Psoas muscle (tissue), 8 donors: ENCODE measurements around the gene SCN1A. TPM values are rescaled to one million over a fixed set of nuclear protein-coding genes. Genes with fewer than 3 reads are reported as not detected.
"Not testable (repeated sequence)": the region's sequence is repeated elsewhere in the genome, so short reads cannot be mapped to it uniquely, and the experiment has no call there.

ENCODE experiments used
- ATAC-seq, 4 donors: fragments of 200-7000 bp; cut with Tn5 transposase; one replicate each; pipeline ENCODE4 v1.9.1; 2020; ENCODE audit warnings: moderate library complexity in 3 of 4, mild to moderate bottlenecking in 2 of 4
- DNase-seq, 2 donors: peaks; one replicate each; pipeline ENCODE4 v3.0.0-alpha.2; 2020
- H3K27ac ChIP-seq: fragments of 200-600 bp; one replicate; pipeline ENCODE4 v1.8.0; 2022
- H3K27me3 ChIP-seq, 3 donors: fragments of 200-600 bp in 1 of 3; one replicate each; pipeline versions ENCODE4 v1.6.1 to v1.8.0; 2013 to 2022; ENCODE audit warnings: low read length in 2 of 3, mild to moderate bottlenecking in 2 of 3, moderate library complexity in 1 of 3; ENCODE audit not compliant: insufficient read depth in 3 of 3
- H3K36me3 ChIP-seq, 2 donors: fragments of 200-600 bp in 1 of 2; one replicate each; pipeline versions ENCODE4 v1.6.1 to v1.8.0; 2013 to 2022; ENCODE audit warnings: low read depth in 1 of 2, mild to moderate bottlenecking in 1 of 2, moderate library complexity in 1 of 2; ENCODE audit not compliant: insufficient read depth in 1 of 2
- H3K4me1 ChIP-seq: fragments of 200-600 bp; one replicate; pipeline ENCODE4 v1.8.0; 2022
- H3K4me3 ChIP-seq: fragments of 200-600 bp; one replicate; pipeline ENCODE4 v1.8.0; 2022; ENCODE audit warnings: mild to moderate bottlenecking
- H3K9me3 ChIP-seq: fragments of 200-600 bp; one replicate; pipeline ENCODE4 v1.8.0; 2022
- WGBS, 3 donors: extraction: QIAGEN DNeasy Blood & Tissue Kit; methylation state at CpG; one replicate each; pipeline versions ENCODE4 v1.1.6 to v1.1.7; 2013; 5-methylcytosine and 5-hydroxymethylcytosine counted together
- intact Hi-C, 2 donors: fragments of 100-400 bp; cut with DNase I; formaldehyde crosslinking; loops; one replicate each; pipeline versions ENCODE4 v1.11.0 to v1.14.2; 2022
- polyA plus RNA-seq, 3 donors: library from polyadenylated mRNA; stranded (reverse); fragments of 200-250 nt; gene quantifications; one replicate each; pipeline ENCODE4 v1.2.3, GENCODE V29; 2013
- total RNA-seq, 4 donors: library from RNA; stranded (reverse); fragmentation: NEBNext Ultra II Directional in 2 of 4; extraction: Animal tissue kit (Norgen Biotek cat#: 25700) in 2 of 4; gene quantifications; one replicate each; pipeline versions ENCODE4 v1.2.1 to v1.2.4, GENCODE V29; 2021 to 2023
- TF ChIP-seq, protein P1 (sequence below): fragments of 200-600 bp; IDR thresholded peaks from one replicate; pipeline ENCODE4 v1.8.0; 2022; ENCODE audit warnings: antibody characterized with exemption
- donor health status: healthy with polysubstance abuse.
- donor health status: DM: no; HTN: no; CAD: no; lungs with moderate emphysema.
- donor health status: Bipolar disorder and iron deficiency.
- donor health status: healthy.
- donor health status: DM: yes; HTN: yes; CAD: no.
- donor health status: DM: no; HTN: no; CAD: no.
- donor health status: DM: no; HTN: no; CAD: no.
- donor health status: DM: yes; HTN: yes; CAD: no.

SCN1A gene
- total and polyA plus RNA-seq, 7 donors, result 0.01 TPM; not detected in 6

DNA sequence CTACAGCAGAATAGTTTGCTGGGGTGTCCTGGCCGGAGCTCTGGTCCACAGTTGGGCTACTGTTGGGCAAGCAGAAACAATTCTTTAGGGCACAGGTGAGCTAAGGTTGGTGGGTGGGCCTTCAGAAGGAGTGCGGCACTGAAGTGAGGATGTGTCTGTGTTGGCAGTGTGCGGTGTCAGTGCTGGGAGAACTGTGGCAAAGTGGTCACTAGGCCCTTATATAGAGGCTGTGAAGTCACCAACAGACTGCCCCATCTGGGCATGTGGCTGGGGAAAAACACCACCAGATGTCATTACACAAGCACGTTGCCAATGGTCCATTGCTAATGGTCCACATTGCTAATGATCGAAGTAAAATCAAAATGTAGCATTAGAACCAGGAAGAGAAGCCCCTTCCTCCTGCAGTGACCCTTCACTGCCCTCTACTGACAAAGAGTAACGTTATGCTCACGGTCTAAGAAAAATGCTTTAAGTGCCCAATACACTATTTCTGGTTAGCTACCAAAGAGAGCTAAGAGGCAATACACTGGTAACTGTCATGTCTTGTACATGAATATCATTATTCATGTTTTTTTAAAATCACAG, 21.3 kb downstream of the SCN1A start:
- Histone ChIP-seq H3K9me3 (no peaks in the 10 kb centered on the region), H3K4me3 (no peak overlapping the region), H3K27ac (no peak overlapping the region), H3K4me1 (no peaks in the 10 kb centered on the region), H3K27me3 (no peaks in the 10 kb centered on the region), H3K36me3 (no peaks in the 10 kb centered on the region)
- intact Hi-C loops, result no loop called here
- ATAC-seq (no peak), DNase-seq (peak in 1 of 2 donors; percentile 19)
- TF ChIP-seq, protein P1, sequence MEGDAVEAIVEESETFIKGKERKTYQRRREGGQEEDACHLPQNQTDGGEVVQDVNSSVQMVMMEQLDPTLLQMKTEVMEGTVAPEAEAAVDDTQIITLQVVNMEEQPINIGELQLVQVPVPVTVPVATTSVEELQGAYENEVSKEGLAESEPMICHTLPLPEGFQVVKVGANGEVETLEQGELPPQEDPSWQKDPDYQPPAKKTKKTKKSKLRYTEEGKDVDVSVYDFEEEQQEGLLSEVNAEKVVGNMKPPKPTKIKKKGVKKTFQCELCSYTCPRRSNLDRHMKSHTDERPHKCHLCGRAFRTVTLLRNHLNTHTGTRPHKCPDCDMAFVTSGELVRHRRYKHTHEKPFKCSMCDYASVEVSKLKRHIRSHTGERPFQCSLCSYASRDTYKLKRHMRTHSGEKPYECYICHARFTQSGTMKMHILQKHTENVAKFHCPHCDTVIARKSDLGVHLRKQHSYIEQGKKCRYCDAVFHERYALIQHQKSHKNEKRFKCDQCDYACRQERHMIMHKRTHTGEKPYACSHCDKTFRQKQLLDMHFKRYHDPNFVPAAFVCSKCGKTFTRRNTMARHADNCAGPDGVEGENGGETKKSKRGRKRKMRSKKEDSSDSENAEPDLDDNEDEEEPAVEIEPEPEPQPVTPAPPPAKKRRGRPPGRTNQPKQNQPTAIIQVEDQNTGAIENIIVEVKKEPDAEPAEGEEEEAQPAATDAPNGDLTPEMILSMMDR, result no peak
- WGBS, 3 donors, result 43 to 47% (median 45%) methylated on average over 7 of the region's 7 CpGs

DNA sequence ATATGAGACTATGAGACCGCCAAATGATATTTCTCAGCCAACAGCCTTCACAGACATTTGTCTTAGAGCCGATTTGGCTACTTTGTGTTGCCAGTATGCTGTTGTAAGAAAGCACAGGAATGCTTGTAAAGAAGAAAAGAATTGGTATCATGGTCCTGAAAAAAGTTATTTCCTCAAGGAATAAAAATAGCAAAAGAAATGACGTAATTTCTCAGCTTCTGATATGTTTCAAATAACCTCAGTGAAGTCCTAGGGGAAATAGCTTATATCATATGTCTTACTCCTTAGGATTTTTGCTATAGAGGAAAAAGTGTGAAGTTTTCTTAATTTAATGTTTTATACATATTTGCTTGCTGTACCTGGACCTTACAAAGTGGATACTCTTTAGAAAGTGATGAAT, 23.0 kb downstream of the SCN1A start:
- intact Hi-C loops, result no loop called here
- Histone ChIP-seq H3K27me3 (no peaks in the 10 kb centered on the region), H3K27ac (no peak overlapping the region), H3K36me3 (no peaks in the 10 kb centered on the region), H3K4me3 (no peak overlapping the region), H3K4me1 (no peaks in the 10 kb centered on the region), H3K9me3 (no peaks in the 10 kb centered on the region)
- WGBS, 3 donors, result 62 to 65% (median 64%) methylated on average over 3 of the region's 3 CpGs
- no peak for ATAC-seq
- DNase-seq, result no peak
- TF ChIP-seq, protein P1, result no peak

DNA sequence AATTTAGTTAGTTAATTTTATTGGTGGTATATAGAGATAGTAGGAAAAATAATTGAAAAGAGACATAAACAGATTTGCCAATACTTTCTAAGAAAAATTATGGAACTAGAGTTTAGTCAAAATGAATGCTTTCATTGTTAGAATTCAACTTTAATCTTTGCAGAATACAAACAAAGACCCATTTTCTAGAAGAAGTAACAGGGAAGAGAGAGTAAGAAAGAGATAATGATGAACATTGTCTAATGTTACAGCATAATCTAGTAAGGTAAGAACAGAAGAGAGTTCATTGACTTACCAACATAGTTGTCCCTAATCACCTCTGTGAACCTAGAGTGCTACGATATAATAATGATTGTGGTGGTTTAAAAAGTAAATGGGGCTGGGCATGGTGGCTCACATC, 23.7 kb downstream of the SCN1A start:
- Histone ChIP-seq H3K4me3 (no peak overlapping the region), H3K36me3 (no peaks in the 10 kb centered on the region)
- intact Hi-C loops, result no loop called here

DNA sequence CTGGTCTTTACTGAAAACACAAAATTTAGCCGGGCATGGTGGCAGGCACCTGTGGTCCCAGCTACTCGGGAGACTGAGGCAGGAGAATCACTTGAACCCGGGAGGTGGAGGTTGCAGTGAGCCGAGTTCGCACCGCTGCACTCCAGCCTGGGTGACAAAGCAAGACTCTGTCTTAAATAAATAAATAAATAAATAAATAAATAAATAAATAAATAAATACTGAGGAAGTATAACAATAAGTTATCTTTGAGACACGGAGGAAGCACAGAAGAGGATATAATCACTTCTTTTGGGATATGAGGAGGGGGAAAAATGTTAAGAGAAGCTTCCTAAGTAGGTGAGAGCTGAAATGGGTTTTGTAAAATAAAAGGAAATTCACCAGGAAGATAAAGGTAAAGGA, 24.5 kb downstream of the SCN1A start:
- H3K27ac ChIP-seq, result not testable (repeated sequence)

More for the DNA sequence above, 23.7 kb downstream of the SCN1A start:
- Histone ChIP-seq H3K27ac (no peak overlapping the region), H3K9me3 (no peaks in the 10 kb centered on the region), H3K4me1 (no peaks in the 10 kb centered on the region), H3K27me3 (no peaks in the 10 kb centered on the region)
- 83 to 97% (median 91%) methylated on average over 1 of the region's 1 CpG for WGBS, 3 donors
- DNase-seq (no peak), ATAC-seq (no peak)
- TF ChIP-seq, protein P1, result no peak

DNA sequence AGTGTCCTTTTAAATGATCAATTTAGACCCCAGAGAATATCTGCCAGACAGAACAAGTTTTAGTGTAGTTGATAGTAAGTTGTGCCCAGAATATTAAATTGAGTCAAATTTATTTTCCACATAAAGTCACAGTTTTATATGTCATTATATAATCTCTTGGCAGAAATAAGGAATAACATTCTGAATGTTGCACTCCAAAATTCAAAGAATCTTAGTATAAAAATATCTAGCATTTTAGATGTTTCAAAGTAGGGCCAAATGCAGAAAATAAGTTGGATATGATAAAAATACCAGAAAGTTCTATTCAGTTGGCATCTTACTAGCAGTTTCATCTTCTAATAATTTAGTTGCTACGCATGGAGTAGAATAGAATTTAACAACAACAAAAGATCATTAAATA, 33.5 kb downstream of the SCN1A start:
- Histone ChIP-seq H3K36me3 (no peaks in the 10 kb centered on the region), H3K4me3 (no peak overlapping the region), H3K27me3 (no peaks in the 10 kb centered on the region), H3K9me3 (no peaks in the 10 kb centered on the region), H3K27ac (no peak overlapping the region), H3K4me1 (peaks cover 10% of the 10 kb centered on the region)
- DNase-seq (no peak), ATAC-seq (no peak)
- intact Hi-C loops, result no loop called here
- 72 to 84% (median 84%) methylated on average over 1 of the region's 1 CpG for WGBS, 3 donors
- TF ChIP-seq, protein P1, result no peak

More for the DNA sequence above, 24.5 kb downstream of the SCN1A start:
- H3K36me3 ChIP-seq, H3K27me3 ChIP-seq, H3K4me3 ChIP-seq, DNase-seq, H3K4me1 ChIP-seq, ATAC-seq, intact Hi-C loops, H3K9me3 ChIP-seq: not testable (repeated sequence)
- 85 to 92% (median 91%) methylated on average over 7 of the region's 7 CpGs for WGBS, 3 donors
